Neural cell (in vitro differentiated cells): ENCODE data around the gene CHL1. TPM values are rescaled to one million over a fixed set of nuclear protein-coding genes. Genes with fewer than 3 reads are reported as not detected.

ENCODE experiments used
- H2AFZ ChIP-seq: fragments of 200-600, 300-800 bp; sonication (generic), shearing (Covaris generic); 2 replicates; pipeline ENCODE4 v1.6.0; 2014; ENCODE audit warnings: low read depth, mild to moderate bottlenecking, antibody characterized with exemption, low read length, moderate library complexity
- H3F3A ChIP-seq: fragments of 200-600 bp; shearing (Covaris generic); 2 replicates; pipeline ENCODE4 v1.6.1; 2016; ENCODE audit warnings: mild to moderate bottlenecking, moderate library complexity, mixed read lengths, antibody characterized with exemption, low read length; ENCODE audit not compliant: insufficient read depth, poor library complexity, severe bottlenecking
- H3K27ac ChIP-seq: fragments of 200-600, 300-800 bp; sonication (generic), shearing (Covaris generic); 2 replicates; pipeline ENCODE4 v1.5.1; 2014; ENCODE audit warnings: mild to moderate bottlenecking, low read length, moderate library complexity
- H3K27me3 ChIP-seq: fragments of 300-800, 200-600 bp; sonication (generic), shearing (Covaris generic); 2 replicates; pipeline ENCODE4 v1.6.0; 2014; ENCODE audit warnings: mild to moderate bottlenecking, low read depth, low read length, moderate library complexity; ENCODE audit not compliant: insufficient read depth
- H3K36me3 ChIP-seq: fragments of 300-800, 200-600 bp; sonication (generic), shearing (Covaris generic); 2 replicates; pipeline ENCODE4 v1.5.1; 2014; ENCODE audit warnings: mild to moderate bottlenecking, antibody characterized with exemption, low read length, moderate library complexity; ENCODE audit not compliant: insufficient read depth
- H3K4me2 ChIP-seq: fragments of 300-800, 200-600 bp; sonication (generic), shearing (Covaris generic); 2 replicates; pipeline ENCODE4 v1.6.0; 2014; ENCODE audit warnings: mild to moderate bottlenecking, low read length
- H3K4me3 ChIP-seq: fragments of 300-800, 200-600 bp; sonication (generic), shearing (Covaris generic); 2 replicates; pipeline ENCODE4 v1.5.1; 2014; ENCODE audit warnings: mild to moderate bottlenecking, low read length, moderate library complexity
- H3K79me2 ChIP-seq: fragments of 200-600 bp; shearing (Covaris generic); replicated peaks from 2 replicates; pipeline ENCODE4 v1.6.0; 2014; ENCODE audit warnings: mild to moderate bottlenecking, low read length, moderate library complexity; ENCODE audit not compliant: insufficient read depth
- H3K9ac ChIP-seq: fragments of 300-800, 200-600 bp; sonication (generic), shearing (Covaris generic); 2 replicates; pipeline ENCODE4 v1.6.1; 2016; ENCODE audit warnings: mild to moderate bottlenecking, low read length, mixed read lengths
- H3K9me2 ChIP-seq: fragments of 200-600 bp; shearing (Covaris generic); 2 replicates; pipeline ENCODE4 v1.6.1; 2016; ENCODE audit warnings: mild to moderate bottlenecking, low read length, mixed read lengths; ENCODE audit not compliant: insufficient read depth
- H3K9me3 ChIP-seq: fragments of 200-600, 300-800 bp; sonication (generic), shearing (Covaris generic); 2 replicates; pipeline ENCODE4 v1.6.1; 2016; ENCODE audit warnings: mild to moderate bottlenecking, mixed run types, low read length, moderate library complexity, mixed read lengths
- H4K20me1 ChIP-seq: fragments of 200-600 bp; shearing (Covaris generic); 2 replicates; pipeline ENCODE4 v1.6.1; 2016; ENCODE audit warnings: mild to moderate bottlenecking, mixed run types; ENCODE audit not compliant: insufficient read depth
- CTCF ChIP-seq: fragments of 450-650 bp; IDR thresholded peaks from 2 replicates; pipeline ENCODE4 v1.5.1; 2014; ENCODE audit warnings: antibody characterized with exemption, mild to moderate bottlenecking, moderate library complexity; ENCODE audit not compliant: poor library complexity, severe bottlenecking
- EP300 ChIP-seq: fragments of 450-650 bp; conservative IDR thresholded peaks from 2 replicates; pipeline ENCODE4 v1.6.1; 2014; ENCODE audit warnings: antibody characterized with exemption, mild to moderate bottlenecking, moderate library complexity; ENCODE audit not compliant: poor library complexity, severe bottlenecking
- EZH2 ChIP-seq: fragments of 200-600, 300-800 bp; shearing (Covaris generic), sonication (generic); IDR thresholded peaks from 2 replicates; pipeline ENCODE4 v1.6.1; 2014; ENCODE audit warnings: antibody characterized with exemption, low read length, borderline replicate concordance, mild to moderate bottlenecking; ENCODE audit not compliant: insufficient read depth, poor library complexity, severe bottlenecking
- MXI1 ChIP-seq: fragments of 450-650 bp; conservative IDR thresholded peaks from 2 replicates; pipeline ENCODE4 v1.6.1; 2014; ENCODE audit warnings: antibody characterized with exemption, mild to moderate bottlenecking; ENCODE audit not compliant: poor library complexity, severe bottlenecking
- POLR2AphosphoS5 ChIP-seq: IDR thresholded peaks from 2 replicates; pipeline ENCODE4 v1.6.1; 2012
- RAD21 ChIP-seq: fragments of 450-650 bp; conservative IDR thresholded peaks from 2 replicates; pipeline ENCODE4 v1.6.1; 2014; ENCODE audit warnings: antibody characterized with exemption, mild to moderate bottlenecking, moderate library complexity
- REST ChIP-seq: IDR thresholded peaks from 2 replicates; pipeline ENCODE4 v1.6.1; 2012; ENCODE audit warnings: borderline replicate concordance
- SMC3 ChIP-seq: fragments of 450-650 bp; conservative IDR thresholded peaks from 2 replicates; pipeline ENCODE4 v1.6.1; 2014; ENCODE audit warnings: antibody characterized with exemption, mild to moderate bottlenecking, moderate library complexity; ENCODE audit not compliant: poor library complexity
- TAF1 ChIP-seq: IDR thresholded peaks from 2 replicates; pipeline ENCODE4 v1.6.1; 2012; ENCODE audit warnings: low read depth
- polyA plus RNA-seq: library from polyadenylated mRNA; depleted of rRNA; stranded (reverse); fragments of >200 nt; gene quantifications from 2 replicates; pipeline ENCODE4 v1.2.3, GENCODE V29; 2014

CHL1 gene
- polyA plus RNA-seq, 1 donor from 2014 or later, result 199 TPM

GRCh38 chr3:346186-346585 is 149.6 kb downstream of the CHL1 start:
- no peak overlapping the region for H3K4me3 ChIP-seq
- no peaks in the 10 kb centered on the region for H3K79me2 ChIP-seq
- H3K36me3 ChIP-seq, result peaks cover 5% of the 10 kb centered on the region
- H3K27ac ChIP-seq, result no peak overlapping the region
- no peak overlapping the region for H2AFZ ChIP-seq
- H4K20me1 ChIP-seq, result no peaks in the 10 kb centered on the region
- TF ChIP-seq TAF1 (no peak), SMC3 (no peak), REST (no peak), CTCF (no peak), EZH2 (no peak), RAD21 (no peak), MXI1 (no peak)
- H3K4me2 ChIP-seq, result no peak overlapping the region
- H3K9me2 ChIP-seq, result no peaks in the 10 kb centered on the region
- H3K27me3 ChIP-seq, result no peaks in the 10 kb centered on the region
- H3K9ac ChIP-seq, result no peak overlapping the region
- H3F3A ChIP-seq, result no peaks in the 10 kb centered on the region
- no peaks in the 10 kb centered on the region for H3K9me3 ChIP-seq

GRCh38 chr3:347581-347980 is 151.0 kb downstream of the CHL1 start:
- TF ChIP-seq SMC3, result no peak
- no peak for TF ChIP-seq REST
- TF ChIP-seq CTCF, result no peak
- TF ChIP-seq RAD21, result no peak
- TF ChIP-seq EP300, result no peak
- TF ChIP-seq MXI1, result no peak
- no peak for TF ChIP-seq EZH2
- no peak for TF ChIP-seq TAF1
- no peak for TF ChIP-seq POLR2AphosphoS5

More at GRCh38 chr3:347581-347980, 151.0 kb downstream of the CHL1 start:
- H3K27ac ChIP-seq, result no peak overlapping the region
- no peaks in the 10 kb centered on the region for H3F3A ChIP-seq
- no peaks in the 10 kb centered on the region for H3K9me2 ChIP-seq
- H3K9ac ChIP-seq, result no peak overlapping the region
- no peaks in the 10 kb centered on the region for H3K9me3 ChIP-seq
- no peaks in the 10 kb centered on the region for H4K20me1 ChIP-seq
- H3K27me3 ChIP-seq, result no peaks in the 10 kb centered on the region
- H3K79me2 ChIP-seq, result no peaks in the 10 kb centered on the region
- no peak overlapping the region for H2AFZ ChIP-seq
- peaks cover 5% of the 10 kb centered on the region for H3K36me3 ChIP-seq
- H3K4me3 ChIP-seq, result no peak overlapping the region
- no peak overlapping the region for H3K4me2 ChIP-seq
